WI38 (cell line): ENCODE measurements around the gene TACR1.

Experiments
- H3K4me3 ChIP-seq: 2 replicates; pipeline ENCODE4 v1.5.1; 2011; ENCODE audit warnings: low read depth, mild to moderate bottlenecking, control low read depth, low read length
- CTCF ChIP-seq: IDR thresholded peaks from 2 replicates; pipeline ENCODE4 v1.5.1; 2012; ENCODE audit warnings: low read depth, mild to moderate bottlenecking, control low read depth, low read length

TACR1 gene

GRCh38 chr2:75033516-75033915 is 165.8 kb downstream of the TACR1 start:
- no peak for TF ChIP-seq CTCF
- H3K4me3 ChIP-seq, result no peak overlapping the region

GRCh38 chr2:75031906-75032803 is 167.2 kb downstream of the TACR1 start:
- no peak overlapping the region for H3K4me3 ChIP-seq
- no peak for TF ChIP-seq CTCF

GRCh38 chr2:75031171-75031570 is 168.1 kb downstream of the TACR1 start:
- TF ChIP-seq CTCF, result no peak
- no peak overlapping the region for H3K4me3 ChIP-seq

- H3K4me3 ChIP-seq, result no peak overlapping the region
- TF ChIP-seq CTCF, result no peak
These were observed 168.9 kb downstream of the TACR1 start for GRCh38 chr2:75030218-75031009.

- TF ChIP-seq CTCF, result no peak
- H3K4me3 ChIP-seq, result no peak overlapping the region
These were observed 171.4 kb downstream of the TACR1 start for GRCh38 chr2:75027886-75028285.

GRCh38 chr2:75025633-75026380 is 173.5 kb downstream of the TACR1 start:
- no peak overlapping the region for H3K4me3 ChIP-seq
- no peak for TF ChIP-seq CTCF
